Measurements from ENCODE around the gene FN1.
"Not testable (repeated sequence)": the region's sequence is repeated elsewhere in the genome, so short reads cannot be mapped to it uniquely, and the experiment has no call there.

Gene FN1

GRCh38 chr2:215422676-215423075 lies 13.2 kb downstream of the FN1 start:
- DNase-seq (ENCODE audit: low read depth), result no peak

DNA sequence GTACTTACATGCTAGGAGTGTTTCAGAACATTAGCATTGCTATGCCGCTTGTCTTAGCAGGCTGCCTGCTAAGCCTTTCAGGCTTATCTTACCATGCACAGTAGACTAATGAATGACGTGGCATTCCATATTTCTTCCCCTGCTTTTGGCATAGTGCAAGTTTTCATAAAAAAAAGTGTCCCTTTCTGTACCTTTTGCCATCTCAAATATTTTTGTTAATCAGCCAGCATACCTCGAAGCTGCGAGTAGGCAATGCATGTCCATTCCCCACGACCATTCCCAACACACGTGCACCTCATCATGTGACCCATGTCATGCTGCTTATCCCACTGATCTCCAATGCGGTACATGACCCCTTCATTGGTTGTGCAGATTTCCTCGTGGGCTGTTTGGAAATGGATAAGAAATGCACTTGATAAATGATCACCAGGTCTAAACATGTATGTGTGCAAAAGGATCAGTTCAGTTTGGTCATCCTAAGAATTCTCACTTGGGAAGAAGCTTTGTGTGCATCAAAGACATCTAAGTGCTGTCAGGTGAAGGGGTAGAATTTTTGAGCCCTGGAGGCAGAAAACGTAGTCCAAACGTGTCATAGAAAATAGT lies 13.9 kb downstream of the FN1 start:
- no peak for DNase-seq (ENCODE audit: low read depth)

GRCh38 chr2:215420471-215420935 lies 15.4 kb downstream of the FN1 start:
- DNase-seq (ENCODE audit: low read depth), result no peak

GRCh38 chr2:215419769-215420470 lies 15.9 kb downstream of the FN1 start:
- DNase-seq (ENCODE audit: low read depth), result no peak

- no peak for DNase-seq (ENCODE audit: low read depth)
Measured at GRCh38 chr2:215419113-215419512, 16.8 kb downstream of the FN1 start.

DNA sequence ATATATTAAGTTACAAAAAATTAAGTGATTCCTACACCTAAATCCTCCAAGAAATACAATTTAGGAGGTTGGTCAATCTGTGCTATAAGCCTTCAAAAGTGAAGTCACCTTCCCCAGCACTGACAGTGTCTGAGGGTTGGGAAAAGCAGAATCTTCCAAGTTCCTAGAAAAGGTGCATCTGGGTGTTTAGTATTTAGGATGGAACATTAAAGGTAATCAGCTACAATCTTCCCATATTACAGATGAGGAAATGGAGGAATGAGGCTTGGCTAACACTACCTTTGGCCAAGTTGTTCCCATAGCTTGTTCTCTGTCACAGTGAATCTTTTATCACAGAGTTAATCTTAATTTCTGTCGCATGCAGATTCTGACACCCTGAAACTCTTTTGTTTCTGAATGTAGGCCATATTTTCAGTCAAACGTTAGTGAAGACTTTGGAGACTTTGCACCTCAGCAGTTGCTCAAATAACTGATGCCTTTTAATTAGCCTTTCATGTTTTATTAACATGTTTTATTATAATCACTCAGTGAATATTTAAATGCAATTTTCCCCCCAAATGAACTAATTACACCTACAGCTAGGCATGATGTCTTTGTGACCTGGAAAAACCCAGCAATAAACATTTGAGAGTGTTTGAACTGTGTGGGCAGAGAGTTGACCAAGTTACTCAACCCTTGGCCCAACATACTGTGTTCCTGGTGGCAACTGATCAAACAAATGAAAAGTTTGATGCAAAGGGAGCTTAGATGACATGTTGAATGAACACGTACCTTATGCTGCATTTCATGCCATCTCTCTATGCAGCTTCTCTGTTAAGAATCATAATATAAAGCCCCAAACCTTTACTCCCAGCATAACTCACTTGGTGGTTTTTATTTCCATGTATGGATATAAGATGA lies 17.6 kb downstream of the FN1 start:
- DNase-seq (ENCODE audit: low read depth), result no peak

- DNase-seq (ENCODE audit: low read depth), result no peak
Measured at GRCh38 chr2:215417400-215417951, 18.4 kb downstream of the FN1 start.

DNA sequence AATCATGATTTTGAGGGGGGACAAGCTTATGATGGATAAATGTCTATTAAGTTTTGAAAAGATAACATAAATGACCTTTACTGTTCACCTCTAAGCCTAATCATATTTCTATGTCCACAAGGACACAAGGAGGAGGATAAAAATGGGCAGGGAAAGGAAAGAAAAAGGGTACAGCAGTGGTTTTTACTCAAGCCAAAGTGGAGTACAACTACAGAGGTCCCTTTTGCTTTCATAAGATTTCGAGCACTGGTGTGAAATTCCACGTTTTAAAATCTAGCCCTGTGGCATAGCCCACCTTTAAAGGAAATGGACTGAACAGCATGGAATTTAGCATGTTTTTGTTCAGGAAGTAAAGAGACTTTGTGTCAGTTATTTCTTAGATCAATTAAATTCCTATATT lies 19.2 kb downstream of the FN1 start:
- DNase-seq (ENCODE audit: low read depth), result no peak

GRCh38 chr2:215415820-215416577 lies 19.9 kb downstream of the FN1 start:
- DNase-seq (ENCODE audit: low read depth), result no peak

GRCh38 chr2:215415218-215415617 lies 20.6 kb downstream of the FN1 start:
- DNase-seq (ENCODE audit: low read depth), result no peak

DNA sequence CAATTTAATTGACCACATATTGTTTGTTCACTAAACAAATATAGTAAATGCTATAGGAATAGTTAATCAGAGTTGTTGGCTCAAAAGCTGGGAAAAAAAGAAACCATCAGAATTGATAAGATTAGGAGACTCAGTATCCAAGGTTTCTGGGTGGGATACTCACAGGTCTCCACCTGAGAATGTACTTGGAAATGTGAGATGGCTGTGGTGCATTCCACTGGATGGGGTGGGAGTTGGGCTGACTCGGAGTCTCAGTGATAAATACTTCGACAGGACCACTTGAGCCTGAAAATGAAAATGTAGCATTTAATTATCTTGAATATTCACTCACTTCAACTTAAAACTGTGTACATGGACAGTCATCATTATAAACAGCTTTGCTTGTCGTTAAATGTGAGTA lies 21.2 kb downstream of the FN1 start:
- no peak for DNase-seq (ENCODE audit: low read depth)

- DNase-seq (ENCODE audit: low read depth), result no peak
Measured at GRCh38 chr2:215413974-215414373, 21.9 kb downstream of the FN1 start.

DNA sequence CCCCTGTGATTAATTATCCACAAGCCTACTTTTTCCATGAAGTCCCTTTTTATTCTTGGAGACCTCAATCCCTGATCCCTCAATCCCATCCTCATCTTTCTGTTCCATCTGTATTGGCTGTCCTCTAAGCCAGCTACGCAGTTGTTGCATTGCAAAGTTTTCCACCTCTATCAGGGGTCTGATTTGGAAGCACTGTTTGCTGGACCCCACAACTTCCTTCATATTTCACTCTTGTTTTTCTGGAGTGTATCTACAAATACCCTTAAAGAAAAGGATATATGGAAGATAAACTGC lies 22.4 kb downstream of the FN1 start:
- no peak for DNase-seq (ENCODE audit: low read depth)

DNA sequence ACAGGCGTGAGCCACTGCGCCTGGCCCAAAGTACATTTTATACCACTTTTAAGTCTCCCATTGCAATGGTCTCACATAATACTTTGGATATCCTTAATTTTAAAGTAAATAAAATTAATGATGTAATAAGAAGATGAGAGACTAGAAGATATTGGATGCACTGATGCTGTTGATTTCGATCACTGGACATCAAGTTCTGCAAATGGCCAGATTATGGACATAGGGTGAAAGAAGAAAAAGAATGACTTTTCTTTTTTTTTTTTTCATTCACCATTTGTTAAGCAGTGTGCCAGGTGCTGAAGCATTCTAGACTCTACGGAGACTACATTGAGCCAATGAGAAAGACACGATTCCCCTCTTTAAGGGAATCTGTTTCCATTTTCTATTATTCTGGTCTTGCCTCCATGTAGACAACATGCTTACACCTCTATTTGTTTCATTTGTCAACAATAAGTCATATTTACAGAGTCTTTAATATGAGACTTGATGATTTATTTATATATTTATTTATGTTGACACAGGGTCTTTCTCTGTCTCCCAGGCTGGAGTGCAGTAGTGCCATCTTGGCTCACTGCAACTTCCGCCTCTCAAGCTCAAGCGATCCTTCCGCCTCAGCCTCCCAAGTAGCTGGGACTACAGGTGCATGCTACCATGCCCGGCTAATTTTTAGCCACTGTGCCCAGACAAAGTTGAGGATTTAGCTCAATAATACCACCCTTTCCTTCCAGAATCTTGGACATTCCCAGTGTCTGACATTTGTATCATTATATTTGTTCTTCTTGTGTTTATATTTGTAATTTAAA lies 23.7 kb downstream of the FN1 start:
- DNase-seq (ENCODE audit: low read depth), result no peak

- no peak for DNase-seq (ENCODE audit: low read depth)
Measured at GRCh38 chr2:215410932-215411285, 25.0 kb downstream of the FN1 start.

DNA sequence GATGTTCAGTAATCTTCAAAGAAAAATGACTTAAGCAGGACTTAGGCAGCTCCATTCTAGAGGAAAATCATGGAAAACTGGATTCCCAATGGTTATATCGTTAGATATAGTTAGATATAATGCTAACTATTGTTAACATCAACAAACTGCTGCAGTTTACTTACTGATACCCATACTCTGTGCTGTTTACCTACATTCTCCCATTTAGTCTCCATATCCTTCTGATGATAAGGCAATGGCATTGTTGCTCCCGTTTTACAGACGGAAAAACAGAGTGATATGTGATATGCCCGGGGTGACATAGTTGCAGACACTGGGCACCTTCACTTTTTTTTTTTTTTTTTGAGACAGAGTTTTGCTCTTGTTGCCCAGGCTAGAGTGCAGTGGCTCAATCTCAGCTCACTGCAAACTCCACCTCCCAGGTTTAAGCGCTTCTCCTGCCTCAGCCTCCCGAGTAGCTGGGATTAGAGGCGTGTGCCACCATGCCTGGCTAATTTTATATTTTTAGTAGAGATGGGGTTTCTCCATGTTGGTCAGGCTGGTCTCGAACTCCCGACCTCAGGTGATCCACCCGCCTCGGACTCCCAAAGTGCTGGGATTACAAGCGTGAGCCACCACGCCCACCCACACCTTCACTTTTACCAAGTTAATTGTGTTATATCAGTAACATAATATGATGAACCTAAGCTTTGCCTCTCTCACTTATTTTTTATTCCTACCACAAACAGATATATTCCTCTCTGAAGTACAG lies 25.5 kb downstream of the FN1 start:
- DNase-seq (ENCODE audit: low read depth), result not testable (repeated sequence)

DNA sequence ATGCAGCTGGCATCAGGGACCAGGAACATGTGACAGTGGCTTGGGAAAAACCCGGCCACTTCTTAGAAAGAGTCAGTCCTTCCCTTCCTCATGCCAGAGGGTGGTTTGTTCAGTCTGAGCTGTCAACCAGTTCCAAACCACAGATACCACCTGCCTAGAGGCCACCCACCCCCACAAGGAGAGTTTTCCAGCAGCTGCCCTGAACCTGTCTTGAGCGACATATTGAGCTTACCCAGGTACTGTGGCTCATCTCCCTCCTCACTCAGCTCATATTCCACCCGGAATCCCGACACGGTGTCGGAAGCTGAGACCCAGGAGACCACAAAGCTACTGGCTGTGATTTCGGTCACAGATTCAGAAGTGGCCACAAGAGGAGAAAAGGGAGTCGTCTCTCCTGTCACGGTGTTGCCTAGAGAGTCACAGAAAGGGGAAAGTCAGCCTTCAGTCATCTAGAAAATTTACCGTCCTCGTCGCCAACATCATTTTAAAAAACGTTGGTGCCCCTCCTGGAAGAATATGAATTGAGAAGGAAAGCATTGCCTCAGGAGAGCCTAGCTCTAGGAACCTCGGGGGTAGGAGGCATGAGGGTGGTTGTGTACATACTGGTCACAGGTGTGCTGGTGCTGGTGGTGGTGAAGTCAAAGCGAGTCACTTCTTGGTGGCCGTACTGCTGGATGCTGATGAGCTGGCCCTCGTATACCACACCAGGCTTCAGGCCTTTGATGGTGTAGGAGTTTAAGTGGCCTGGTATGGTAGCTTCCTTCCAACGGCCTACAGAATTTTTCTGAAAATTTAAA lies 26.3 kb downstream of the FN1 start:
- no peak for DNase-seq (ENCODE audit: low read depth)

GRCh38 chr2:215408441-215408840 lies 27.4 kb downstream of the FN1 start:
- DNase-seq (ENCODE audit: low read depth), result not testable (repeated sequence)

GRCh38 chr2:215407590-215408264 lies 28.1 kb downstream of the FN1 start:
- no peak for DNase-seq (ENCODE audit: low read depth)

Measured in T-helper 22 cell (primary cell).